HEK293 (cell line): Measurements from ENCODE around the gene MYMK.

Experiments
- CTCF ChIA-PET: fragments of 350-600 bp; formaldehyde crosslinking; extraction: SDS; loops from one replicate; lab custom pipeline; 2021; ENCODE audit warnings: antibody characterized with exemption; lab: Yijun Ruan, JAX
- POLR2A ChIA-PET: fragments of 300-600 bp; formaldehyde crosslinking; extraction: SDS; loops from one replicate; lab custom pipeline; 2020; ENCODE audit warnings: antibody characterized with exemption, inconsistent platforms; lab: Yijun Ruan, JAX
- H3K27ac ChIP-seq: fragments of 200-500 bp; sonication (Bioruptor generic); 2 replicates; pipeline ENCODE4 v1.5.1; 2014; ENCODE audit warnings: low read depth, low read length, control low read depth, inconsistent platforms; ENCODE audit errors: extremely low read depth
- H3K36me3 ChIP-seq, 2 experiments: fragments of 200-500 bp in 1 of 2; sonication (Bioruptor generic) in 1 of 2; 1 replicate in 1 of 2; 2 replicates in 1 of 2; pipeline ENCODE4 v1.5.1; 2014 to 2017; ENCODE audit warnings: inconsistent platforms in 2 of 2, low read length in 2 of 2; ENCODE audit not compliant: control insufficient read depth in 2 of 2, insufficient read depth in 1 of 2
- H3K4me1 ChIP-seq: fragments of 200-500 bp; sonication (Bioruptor generic); 2 replicates; pipeline ENCODE4 v1.5.1; 2014; ENCODE audit warnings: mild to moderate bottlenecking, low read length, inconsistent platforms; ENCODE audit not compliant: control insufficient read depth, insufficient read depth
- H3K4me3 ChIP-seq: 2 replicates; pipeline ENCODE4 v1.5.1; 2011; ENCODE audit warnings: low read depth, mild to moderate bottlenecking, control low read depth, low read length, moderate library complexity
- H3K9me3 ChIP-seq: fragments of 200-500 bp; sonication (Bioruptor generic); 2 replicates; pipeline ENCODE4 v1.5.1; 2014; ENCODE audit warnings: low read depth, low read length, inconsistent platforms; ENCODE audit not compliant: control insufficient read depth, insufficient read depth
- BCL11A ChIP-seq: fragments of 450-650 bp; formaldehyde crosslinking; IDR thresholded peaks from 2 replicates; pipeline ENCODE4 v1.5.1; 2016; ENCODE audit warnings: low read depth, missing biosample characterization, missing genetic modification characterization
- ELK4 ChIP-seq: IDR thresholded peaks from 2 replicates; pipeline ENCODE4 v1.6.1; 2011; ENCODE audit warnings: mild to moderate bottlenecking, low read depth, low read length, borderline replicate concordance
- KLF8 ChIP-seq: fragments of 450-650 bp; formaldehyde crosslinking; IDR thresholded peaks from 2 replicates; pipeline ENCODE4 v1.5.1; 2016; ENCODE audit warnings: missing biosample characterization, missing genetic modification characterization
- MYNN ChIP-seq: fragments of 450-650 bp; formaldehyde crosslinking; IDR thresholded peaks from 2 replicates; pipeline ENCODE4 v1.5.1; 2016; ENCODE audit warnings: missing biosample characterization, missing genetic modification characterization, borderline replicate concordance
- MZF1 ChIP-seq: fragments of 450-650 bp; formaldehyde crosslinking; IDR thresholded peaks from 2 replicates; pipeline ENCODE4 v1.5.1; 2017; ENCODE audit warnings: missing biosample characterization, missing genetic modification characterization, borderline replicate concordance
- OVOL3 ChIP-seq: fragments of 450-650 bp; formaldehyde crosslinking; IDR thresholded peaks from 2 replicates; pipeline ENCODE4 v1.5.1; 2016; ENCODE audit warnings: missing biosample characterization, missing genetic modification characterization
- ZBTB17 ChIP-seq: fragments of 450-650 bp; formaldehyde crosslinking; IDR thresholded peaks from 2 replicates; pipeline ENCODE4 v1.5.1; 2016; ENCODE audit warnings: missing biosample characterization, missing genetic modification characterization
- ZBTB20 ChIP-seq: fragments of 450-650 bp; formaldehyde crosslinking; IDR thresholded peaks from 2 replicates; pipeline ENCODE4 v1.5.1; 2016; ENCODE audit warnings: missing biosample characterization, missing genetic modification characterization
- ZFP37 ChIP-seq: fragments of 450-650 bp; formaldehyde crosslinking; IDR thresholded peaks from 2 replicates; pipeline ENCODE4 v1.5.1; 2016; ENCODE audit warnings: missing biosample characterization, missing genetic modification characterization
- ZFP41 ChIP-seq: fragments of 450-650 bp; formaldehyde crosslinking; IDR thresholded peaks from 2 replicates; pipeline ENCODE4 v1.5.1; 2016; ENCODE audit warnings: missing biosample characterization, missing genetic modification characterization, borderline replicate concordance
- ZFP69B ChIP-seq: fragments of 450-650 bp; formaldehyde crosslinking; IDR thresholded peaks from 2 replicates; pipeline ENCODE4 v1.5.1; 2016; ENCODE audit warnings: missing biosample characterization, missing genetic modification characterization
- ZIC2 ChIP-seq: fragments of 450-650 bp; formaldehyde crosslinking; IDR thresholded peaks from 2 replicates; pipeline ENCODE4 v1.5.1; 2016; ENCODE audit warnings: missing biosample characterization, missing genetic modification characterization
- ZNF169 ChIP-seq: fragments of 450-650 bp; formaldehyde crosslinking; IDR thresholded peaks from 2 replicates; pipeline ENCODE4 v1.5.1; 2016; ENCODE audit warnings: missing biosample characterization, missing genetic modification characterization
- ZNF175 ChIP-seq: fragments of 450-650 bp; formaldehyde crosslinking; IDR thresholded peaks from 2 replicates; pipeline ENCODE4 v1.5.1; 2016; ENCODE audit warnings: missing biosample characterization, missing genetic modification characterization
- ZNF335 ChIP-seq: fragments of 450-650 bp; formaldehyde crosslinking; conservative IDR thresholded peaks from 2 replicates; pipeline ENCODE4 v1.5.1; 2016; ENCODE audit warnings: missing biosample characterization, missing genetic modification characterization
- ZNF473 ChIP-seq: fragments of 450-650 bp; formaldehyde crosslinking; IDR thresholded peaks from 2 replicates; pipeline ENCODE4 v1.5.1; 2017; ENCODE audit warnings: missing biosample characterization, missing genetic modification characterization
- ZNF530 ChIP-seq: fragments of 450-650 bp; formaldehyde crosslinking; IDR thresholded peaks from 2 replicates; pipeline ENCODE4 v1.5.1; 2016; ENCODE audit warnings: low read depth, missing biosample characterization, missing genetic modification characterization
- ZNF600 ChIP-seq: fragments of 450-650 bp; formaldehyde crosslinking; IDR thresholded peaks from 2 replicates; pipeline ENCODE4 v1.5.1; 2016; ENCODE audit warnings: missing biosample characterization, missing genetic modification characterization
- ZNF623 ChIP-seq: fragments of 450-650 bp; formaldehyde crosslinking; IDR thresholded peaks from 2 replicates; pipeline ENCODE4 v1.5.1; 2016; ENCODE audit warnings: missing biosample characterization, missing genetic modification characterization
- ZNF768 ChIP-seq: fragments of 450-650 bp; formaldehyde crosslinking; IDR thresholded peaks from 2 replicates; pipeline ENCODE4 v1.5.1; 2018; ENCODE audit warnings: missing biosample characterization, mild to moderate bottlenecking, missing genetic modification characterization
- ZNF837 ChIP-seq: fragments of 450-650 bp; formaldehyde crosslinking; IDR thresholded peaks from 2 replicates; pipeline ENCODE4 v1.5.1; 2016; ENCODE audit warnings: missing biosample characterization, missing genetic modification characterization
- TF ChIP-seq, protein P1 (sequence below): fragments of 450-650 bp; formaldehyde crosslinking; IDR thresholded peaks from 2 replicates; pipeline ENCODE4 v1.5.1; 2016; ENCODE audit warnings: missing biosample characterization, missing genetic modification characterization, borderline replicate concordance
- TF ChIP-seq, protein P2 (sequence below): fragments of 450-650 bp; IDR thresholded peaks from 2 replicates; pipeline ENCODE4 v1.5.1; 2018; ENCODE audit warnings: missing biosample characterization, mild to moderate bottlenecking, missing genetic modification characterization
- TF ChIP-seq, protein P3 (sequence below): fragments of 450-650 bp; formaldehyde crosslinking; IDR thresholded peaks from 2 replicates; pipeline ENCODE4 v1.5.1; 2016; ENCODE audit warnings: missing biosample characterization, missing genetic modification characterization, low read depth

MYMK gene

DNA sequence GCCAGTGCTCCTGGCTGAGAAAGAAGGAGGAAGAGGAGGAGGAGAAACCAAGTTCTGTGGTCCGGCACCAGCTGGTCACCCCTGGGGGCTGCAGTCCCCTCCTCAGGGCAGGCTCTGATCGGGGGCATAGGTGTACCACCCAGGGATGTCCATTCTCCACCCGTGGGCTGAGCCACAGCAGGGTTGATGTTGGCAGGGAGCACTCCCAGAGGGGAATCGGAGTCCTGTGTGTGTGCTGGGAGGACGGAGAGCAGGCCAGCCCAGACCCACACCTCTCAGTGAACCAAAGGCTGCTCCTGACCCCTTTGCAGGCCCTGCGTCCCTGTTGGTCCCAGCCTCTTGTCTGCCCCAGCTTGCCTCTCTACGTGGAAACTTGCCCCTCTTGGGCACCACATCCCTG is 5.1 kb upstream of the MYMK start:
- H3K4me3 ChIP-seq = no peak overlapping the region
- no peaks in the 10 kb centered on the region for H3K4me1 ChIP-seq

GRCh38 chr9:133529457-133529856 is 4.7 kb upstream of the MYMK start:
- no peaks in the 10 kb centered on the region for H3K9me3 ChIP-seq
- no peaks in the 10 kb centered on the region for H3K4me1 ChIP-seq
- H3K36me3 ChIP-seq = no peaks in the 10 kb centered on the region
- ChIA-PET CTCF (interaction anchor here (0.7 to 1.1 kb wide), 6 partner anchors 120 to 464 kb away, joined by 4 to 5 read pairs (median 4); no protein-coding TSS in a partner anchor), POLR2A (interaction anchor here (0.6 to 1.0 kb wide), 2 partner anchors 50 to 71 kb away, joined by 3 read pairs; partner anchors contain the start of gene SLC2A6)
- H3K27ac ChIP-seq = no peak overlapping the region
- no peak for TF ChIP-seq ZNF768 (tag by site-specific recombination)
- TF ChIP-seq ZNF837 = no peak
- no peak for TF ChIP-seq OVOL3 (tag by site-specific recombination)
- no peak for TF ChIP-seq KLF8 (tag by site-specific recombination)
- no peak for TF ChIP-seq ZNF530 (tag by site-specific recombination)
- no peak for TF ChIP-seq ZNF623 (tag by site-specific recombination)
- no peak for TF ChIP-seq ZNF175 (tag by site-specific recombination)
- TF ChIP-seq ELK4 = no peak
- H3K4me3 ChIP-seq = no peak overlapping the region

More for the DNA sequence above, 5.1 kb upstream of the MYMK start:
- Histone ChIP-seq H3K36me3 (no peaks in the 10 kb centered on the region), H3K9me3 (no peaks in the 10 kb centered on the region), H3K27ac (no peak overlapping the region)
- ChIA-PET POLR2A (interaction anchor here (1.0 kb wide), 1 partner anchor 51 kb away, joined by 3 read pairs; the partner anchor contains the start of gene SLC2A6), CTCF (interaction anchor here (0.7 to 1.1 kb wide), 5 partner anchors 119 to 464 kb away, joined by 4 to 5 read pairs (median 4); no protein-coding TSS in a partner anchor)
- TF ChIP-seq BCL11A (tag by site-specific recombination) = no peak
- no peak for TF ChIP-seq ZFP41 (tag by site-specific recombination)
- no peak for TF ChIP-seq ZBTB20 (tag by site-specific recombination)
- TF ChIP-seq ZNF335 (tag by site-specific recombination) = no peak
- TF ChIP-seq ZBTB17 (tag by site-specific recombination) = no peak
- no peak for TF ChIP-seq ZIC2 (tag by site-specific recombination)
- TF ChIP-seq, protein P1, sequence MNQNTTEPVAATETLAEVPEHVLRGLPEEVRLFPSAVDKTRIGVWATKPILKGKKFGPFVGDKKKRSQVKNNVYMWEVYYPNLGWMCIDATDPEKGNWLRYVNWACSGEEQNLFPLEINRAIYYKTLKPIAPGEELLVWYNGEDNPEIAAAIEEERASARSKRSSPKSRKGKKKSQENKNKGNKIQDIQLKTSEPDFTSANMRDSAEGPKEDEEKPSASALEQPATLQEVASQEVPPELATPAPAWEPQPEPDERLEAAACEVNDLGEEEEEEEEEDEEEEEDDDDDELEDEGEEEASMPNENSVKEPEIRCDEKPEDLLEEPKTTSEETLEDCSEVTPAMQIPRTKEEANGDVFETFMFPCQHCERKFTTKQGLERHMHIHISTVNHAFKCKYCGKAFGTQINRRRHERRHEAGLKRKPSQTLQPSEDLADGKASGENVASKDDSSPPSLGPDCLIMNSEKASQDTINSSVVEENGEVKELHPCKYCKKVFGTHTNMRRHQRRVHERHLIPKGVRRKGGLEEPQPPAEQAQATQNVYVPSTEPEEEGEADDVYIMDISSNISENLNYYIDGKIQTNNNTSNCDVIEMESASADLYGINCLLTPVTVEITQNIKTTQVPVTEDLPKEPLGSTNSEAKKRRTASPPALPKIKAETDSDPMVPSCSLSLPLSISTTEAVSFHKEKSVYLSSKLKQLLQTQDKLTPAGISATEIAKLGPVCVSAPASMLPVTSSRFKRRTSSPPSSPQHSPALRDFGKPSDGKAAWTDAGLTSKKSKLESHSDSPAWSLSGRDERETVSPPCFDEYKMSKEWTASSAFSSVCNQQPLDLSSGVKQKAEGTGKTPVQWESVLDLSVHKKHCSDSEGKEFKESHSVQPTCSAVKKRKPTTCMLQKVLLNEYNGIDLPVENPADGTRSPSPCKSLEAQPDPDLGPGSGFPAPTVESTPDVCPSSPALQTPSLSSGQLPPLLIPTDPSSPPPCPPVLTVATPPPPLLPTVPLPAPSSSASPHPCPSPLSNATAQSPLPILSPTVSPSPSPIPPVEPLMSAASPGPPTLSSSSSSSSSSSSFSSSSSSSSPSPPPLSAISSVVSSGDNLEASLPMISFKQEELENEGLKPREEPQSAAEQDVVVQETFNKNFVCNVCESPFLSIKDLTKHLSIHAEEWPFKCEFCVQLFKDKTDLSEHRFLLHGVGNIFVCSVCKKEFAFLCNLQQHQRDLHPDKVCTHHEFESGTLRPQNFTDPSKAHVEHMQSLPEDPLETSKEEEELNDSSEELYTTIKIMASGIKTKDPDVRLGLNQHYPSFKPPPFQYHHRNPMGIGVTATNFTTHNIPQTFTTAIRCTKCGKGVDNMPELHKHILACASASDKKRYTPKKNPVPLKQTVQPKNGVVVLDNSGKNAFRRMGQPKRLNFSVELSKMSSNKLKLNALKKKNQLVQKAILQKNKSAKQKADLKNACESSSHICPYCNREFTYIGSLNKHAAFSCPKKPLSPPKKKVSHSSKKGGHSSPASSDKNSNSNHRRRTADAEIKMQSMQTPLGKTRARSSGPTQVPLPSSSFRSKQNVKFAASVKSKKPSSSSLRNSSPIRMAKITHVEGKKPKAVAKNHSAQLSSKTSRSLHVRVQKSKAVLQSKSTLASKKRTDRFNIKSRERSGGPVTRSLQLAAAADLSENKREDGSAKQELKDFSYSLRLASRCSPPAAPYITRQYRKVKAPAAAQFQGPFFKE (tag by site-specific recombination) = no peak
- TF ChIP-seq MZF1 = no peak
- TF ChIP-seq MYNN (tag by site-specific recombination) = no peak
- no peak for TF ChIP-seq ZNF600 (tag by site-specific recombination)
- TF ChIP-seq ZNF473 = no peak
- TF ChIP-seq ZFP69B = no peak
- TF ChIP-seq, protein P2, sequence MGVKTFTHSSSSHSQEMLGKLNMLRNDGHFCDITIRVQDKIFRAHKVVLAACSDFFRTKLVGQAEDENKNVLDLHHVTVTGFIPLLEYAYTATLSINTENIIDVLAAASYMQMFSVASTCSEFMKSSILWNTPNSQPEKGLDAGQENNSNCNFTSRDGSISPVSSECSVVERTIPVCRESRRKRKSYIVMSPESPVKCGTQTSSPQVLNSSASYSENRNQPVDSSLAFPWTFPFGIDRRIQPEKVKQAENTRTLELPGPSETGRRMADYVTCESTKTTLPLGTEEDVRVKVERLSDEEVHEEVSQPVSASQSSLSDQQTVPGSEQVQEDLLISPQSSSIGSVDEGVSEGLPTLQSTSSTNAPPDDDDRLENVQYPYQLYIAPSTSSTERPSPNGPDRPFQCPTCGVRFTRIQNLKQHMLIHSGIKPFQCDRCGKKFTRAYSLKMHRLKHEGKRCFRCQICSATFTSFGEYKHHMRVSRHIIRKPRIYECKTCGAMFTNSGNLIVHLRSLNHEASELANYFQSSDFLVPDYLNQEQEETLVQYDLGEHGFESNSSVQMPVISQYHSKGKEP (tag by site-specific recombination) = no peak
- TF ChIP-seq ZNF169 (tag by site-specific recombination) = no peak
- TF ChIP-seq, protein P3, sequence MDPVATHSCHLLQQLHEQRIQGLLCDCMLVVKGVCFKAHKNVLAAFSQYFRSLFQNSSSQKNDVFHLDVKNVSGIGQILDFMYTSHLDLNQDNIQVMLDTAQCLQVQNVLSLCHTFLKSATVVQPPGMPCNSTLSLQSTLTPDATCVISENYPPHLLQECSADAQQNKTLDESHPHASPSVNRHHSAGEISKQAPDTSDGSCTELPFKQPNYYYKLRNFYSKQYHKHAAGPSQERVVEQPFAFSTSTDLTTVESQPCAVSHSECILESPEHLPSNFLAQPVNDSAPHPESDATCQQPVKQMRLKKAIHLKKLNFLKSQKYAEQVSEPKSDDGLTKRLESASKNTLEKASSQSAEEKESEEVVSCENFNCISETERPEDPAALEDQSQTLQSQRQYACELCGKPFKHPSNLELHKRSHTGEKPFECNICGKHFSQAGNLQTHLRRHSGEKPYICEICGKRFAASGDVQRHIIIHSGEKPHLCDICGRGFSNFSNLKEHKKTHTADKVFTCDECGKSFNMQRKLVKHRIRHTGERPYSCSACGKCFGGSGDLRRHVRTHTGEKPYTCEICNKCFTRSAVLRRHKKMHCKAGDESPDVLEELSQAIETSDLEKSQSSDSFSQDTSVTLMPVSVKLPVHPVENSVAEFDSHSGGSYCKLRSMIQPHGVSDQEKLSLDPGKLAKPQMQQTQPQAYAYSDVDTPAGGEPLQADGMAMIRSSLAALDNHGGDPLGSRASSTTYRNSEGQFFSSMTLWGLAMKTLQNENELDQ = no peak
- no peak for TF ChIP-seq ZFP37 (tag by site-specific recombination)
